Astrocyte (in vitro differentiated cells and primary cell): ENCODE measurements around the gene TAF6L.

Experiments
- CTCF ChIP-seq: IDR thresholded peaks from 2 replicates; pipeline ENCODE4 v1.5.1; 2011; ENCODE audit warnings: low read depth, mild to moderate bottlenecking, inconsistent platforms, low read length, moderate library complexity; ENCODE audit not compliant: insufficient read depth
- EZH2 ChIP-seq: IDR thresholded peaks from 2 replicates; pipeline ENCODE4 v1.6.1; 2012; ENCODE audit warnings: mild to moderate bottlenecking, low read length, inconsistent platforms; ENCODE audit not compliant: insufficient read depth

- TF ChIP-seq CTCF (no peak), EZH2 (no peak)
Observed at GRCh38 chr11:62721994-62722393, 49.2 kb upstream of the TAF6L start.
